IMR-90 (cell line): ENCODE measurements around the gene SFTPA1. TPM values are rescaled to one million over a fixed set of nuclear protein-coding genes. Genes with fewer than 3 reads are reported as not detected.

Source experiments
- ATAC-seq: fragments of 200-7000 bp; cut with Tn5 transposase; 2 replicates; pipeline ENCODE4 v1.9.1; 2020; ENCODE audit warnings: low read depth, mild to moderate bottlenecking, moderate library complexity
- BruUV-seq: library from RNA; stranded (reverse); fragments of 400-500 nt; replicated peaks from 2 replicates; lab custom pipeline; 2021; lab: Mats Ljungman, UMichigan
- CTCF ChIA-PET: fragments of 300-600 bp; formaldehyde crosslinking; extraction: SDS; loops from one replicate; lab custom pipeline; 2021; ENCODE audit warnings: antibody characterized with exemption; lab: Yijun Ruan, JAX
- POLR2A ChIA-PET: fragments of 300-600 bp; sonication (Branson Sonifier 250); formaldehyde crosslinking; loops from one replicate; lab custom pipeline; 2022; ENCODE audit warnings: antibody characterized with exemption; ENCODE audit not compliant: unreplicated experiment; lab: Charles Lee
- DNase-seq: peaks from one replicate; pipeline ENCODE4 v3.0.0; 2013
- H2AFZ ChIP-seq: replicated peaks from 2 replicates; pipeline ENCODE3; 2013; ENCODE audit warnings: low read length, mild to moderate bottlenecking; ENCODE audit not compliant: poor library complexity
- H2AK5ac ChIP-seq: 2 replicates; pipeline ENCODE4 v1.6.1; 2013; ENCODE audit warnings: low read depth, low read length, inconsistent platforms
- H2AK9ac ChIP-seq: replicated peaks from 2 replicates; pipeline ENCODE3; 2013; ENCODE audit warnings: mild to moderate bottlenecking, low read depth, low read length, moderate library complexity; ENCODE audit not compliant: poor library complexity
- H2BK120ac ChIP-seq: 2 replicates; pipeline ENCODE4 v1.6.1; 2013; ENCODE audit warnings: low read depth, low read length, inconsistent platforms
- H2BK15ac ChIP-seq: 3 replicates; pipeline ENCODE4 v1.6.1; 2013; ENCODE audit warnings: low read depth, low read length, inconsistent platforms
- H2BK20ac ChIP-seq: 2 replicates; pipeline ENCODE4 v1.6.1; 2013; ENCODE audit warnings: low read depth, mild to moderate bottlenecking, inconsistent platforms, low read length, moderate library complexity
- H2BK5ac ChIP-seq: 2 replicates; pipeline ENCODE4 v1.6.1; 2013; ENCODE audit warnings: mild to moderate bottlenecking, low read depth, low read length, inconsistent platforms; ENCODE audit not compliant: poor library complexity, severe bottlenecking
- H3K14ac ChIP-seq: replicated peaks from 2 replicates; pipeline ENCODE4 v1.6.1; 2013; ENCODE audit warnings: low read depth, low read length, inconsistent platforms
- H3K18ac ChIP-seq: 2 replicates; pipeline ENCODE4 v1.6.1; 2013; ENCODE audit warnings: low read depth, low read length, control low read depth
- H3K23ac ChIP-seq: 2 replicates; pipeline ENCODE4 v1.6.1; 2013; ENCODE audit warnings: low read depth, low read length, inconsistent platforms
- H3K27ac ChIP-seq: 2 replicates; pipeline ENCODE4 v1.5.1; 2013; ENCODE audit warnings: mild to moderate bottlenecking, control low read depth, low read length; ENCODE audit not compliant: insufficient read depth
- H3K27me3 ChIP-seq: 2 replicates; pipeline ENCODE4 v1.6.1; 2013; ENCODE audit warnings: low read length; ENCODE audit not compliant: control insufficient read depth, insufficient read depth
- H3K36me3 ChIP-seq: 2 replicates; pipeline ENCODE4 v1.6.1; 2013; ENCODE audit warnings: low read length, mixed read lengths; ENCODE audit not compliant: control insufficient read depth, insufficient read depth
- H3K4ac ChIP-seq: 2 replicates; pipeline ENCODE4 v1.6.1; 2013; ENCODE audit warnings: low read depth, low read length, inconsistent platforms
- H3K4me1 ChIP-seq: 2 replicates; pipeline ENCODE4 v1.6.1; 2013; ENCODE audit warnings: low read length, mixed read lengths; ENCODE audit not compliant: control insufficient read depth, insufficient read depth
- H3K4me2 ChIP-seq: 2 replicates; pipeline ENCODE4 v1.6.1; 2013; ENCODE audit warnings: low read depth, mild to moderate bottlenecking, control low read depth, low read length, moderate library complexity
- H3K4me3 ChIP-seq: 2 replicates; pipeline ENCODE4 v1.5.1; 2013; ENCODE audit warnings: low read depth, mild to moderate bottlenecking, control low read depth, low read length, moderate library complexity; ENCODE audit not compliant: insufficient read depth
- H3K56ac ChIP-seq: 2 replicates; pipeline ENCODE4 v1.6.1; 2013; ENCODE audit warnings: low read length, inconsistent platforms; ENCODE audit not compliant: insufficient read depth; ENCODE audit errors: extremely low read depth
- H3K79me1 ChIP-seq, 2 experiments: 2 replicates each; pipeline ENCODE4 v1.6.1; 2013; ENCODE audit warnings: low read length in 2 of 2, inconsistent platforms in 1 of 2, low read depth in 1 of 2
- H3K9ac ChIP-seq: 2 replicates; pipeline ENCODE4 v1.6.1; 2013; ENCODE audit warnings: low read depth, low read length, control low read depth
- H3K9me1 ChIP-seq: 2 replicates; pipeline ENCODE4 v1.6.1; 2013; ENCODE audit warnings: low read length, inconsistent platforms; ENCODE audit not compliant: insufficient read depth
- H3K9me3 ChIP-seq: 2 replicates; pipeline ENCODE4 v1.6.1; 2013; ENCODE audit warnings: low read length; ENCODE audit not compliant: control insufficient read depth, insufficient read depth
- H4K20me1 ChIP-seq: 2 replicates; pipeline ENCODE4 v1.6.1; 2013; ENCODE audit warnings: low read length, inconsistent platforms; ENCODE audit not compliant: insufficient read depth
- H4K5ac ChIP-seq: 2 replicates; pipeline ENCODE4 v1.6.1; 2013; ENCODE audit warnings: mild to moderate bottlenecking, low read depth, low read length, control low read depth
- H4K8ac ChIP-seq, 2 experiments: 2 replicates each; pipeline ENCODE4 v1.6.1; 2013; ENCODE audit warnings: low read depth in 2 of 2, low read length in 2 of 2, control low read depth in 1 of 2, inconsistent platforms in 1 of 2
- H4K91ac ChIP-seq: 2 replicates; pipeline ENCODE4 v1.6.1; 2013; ENCODE audit warnings: low read depth, low read length, inconsistent platforms; ENCODE audit not compliant: insufficient read depth
- BHLHE40 ChIP-seq: fragments of 150-350 bp; IDR thresholded peaks from 2 replicates; pipeline ENCODE4 v1.6.1; 2016; ENCODE audit warnings: mild to moderate bottlenecking, low read depth, low read length
- CHD1 ChIP-seq: IDR thresholded peaks from 2 replicates; pipeline ENCODE4 v1.6.1; 2012; ENCODE audit warnings: low read depth, low read length, improper control_type of control experiment
- RCOR1 ChIP-seq: IDR thresholded peaks from 2 replicates; pipeline ENCODE4 v1.6.1; 2012; ENCODE audit warnings: mild to moderate bottlenecking, low read length, improper control_type of control experiment; ENCODE audit not compliant: insufficient replicate concordance
- WGBS, 2 experiments: methylation state at CpG; one replicate each; pipeline versions ENCODE4 v1.1.5 to v1.1.7; 2013; ENCODE audit warnings: missing lambda C conversion rate in 2 of 2; ENCODE audit not compliant: insufficient read length in 1 of 2; ENCODE audit errors: extremely low coverage in 2 of 2; 5-methylcytosine and 5-hydroxymethylcytosine counted together
- dilution Hi-C: fragments of 300-500 bp; cut with HindIII; formaldehyde crosslinking; loops from one replicate; pipeline ENCODE4 v1.14.3; 2018; ENCODE audit warnings: low sequenced_read_pairs; ENCODE audit not compliant: unreplicated experiment
- in situ Hi-C: fragments of 300-500 bp; cut with MboI; formaldehyde crosslinking; loops from 3 replicates; pipeline ENCODE4 v1.14.3; 2019; ENCODE audit warnings: low sequenced_read_pairs, inconsistent platforms, mixed read lengths
- intact Hi-C: fragments of 100-400 bp; cut with micrococcal nuclease; formaldehyde crosslinking; loops from 2 replicates; pipeline ENCODE4 v1.10.0; 2022
- polyA plus RNA-seq, 3 experiments: library from polyadenylated mRNA; depleted of rRNA; stranded (reverse); fragments of >200 nt; gene quantifications; 2 replicates each; pipeline ENCODE4 v1.2.3, GENCODE V29; 2012; ENCODE audit warnings: low replicate concordance in 1 of 3
- total RNA-seq: library from RNA; depleted of rRNA; stranded (reverse); fragments of >200 nt; gene quantifications from 2 replicates; pipeline ENCODE4 v1.2.3, GENCODE V29; 2012

The SFTPA1 gene
- total and polyA plus RNA-seq, 2 of the 4 experiments (the other 2 are of a cell fraction): not detected

- Histone ChIP-seq H3K14ac (no peak overlapping the region), H4K8ac (no peak overlapping the region), H3K4me1 (no peaks in the 10 kb centered on the region), H3K9me3 (no peaks in the 10 kb centered on the region), H3K4ac (no peak overlapping the region), H3K56ac (no peak overlapping the region), H3K27ac (no peak overlapping the region), H2AK9ac (no peak overlapping the region), H3K9me1 (no peaks in the 10 kb centered on the region), H3K23ac (no peak overlapping the region), H2AK5ac (no peak overlapping the region), H3K79me1 (no peaks in the 10 kb centered on the region), H2BK15ac (no peak overlapping the region), H2BK120ac (no peak overlapping the region), H4K5ac (no peak overlapping the region), H4K91ac (no peak overlapping the region), H3K4me3 (no peak overlapping the region), H4K20me1 (no peaks in the 10 kb centered on the region), H3K9ac (no peak overlapping the region), H2BK20ac (no peak overlapping the region), H3K4me2 (no peak overlapping the region), H3K18ac (no peak overlapping the region), H2AFZ (no peak overlapping the region), H3K27me3 (peaks cover 34% of the 10 kb centered on the region), H2BK5ac (no peak overlapping the region), H3K36me3 (no peaks in the 10 kb centered on the region)
- ATAC-seq (no peak), DNase-seq (no peak)
- intact Hi-C loops: no loop called here
- 0% methylated on average over 2 of the region's 2 CpGs; no CpG with 5 or more reads in 1 of the 2 experiments for WGBS, 2 experiments
- CTCF ChIA-PET: no interaction called here
- BruUV-seq: no TSS peak
- dilution Hi-C loops: no loop called here
- TF ChIP-seq RCOR1 (no peak), CHD1 (no peak), BHLHE40 (no peak)
- in situ Hi-C loops: no loop called here
- POLR2A ChIA-PET: no interaction called here
These were observed 23.8 kb upstream of the SFTPA1 start for GRCh38 chr10:79586933-79587332.
